ENCODE results near the gene ASIC2. TPM values are rescaled to one million over a fixed set of nuclear protein-coding genes. Genes with fewer than 3 reads are reported as not detected.

Gene ASIC2
- total and polyA plus RNA-seq, 7 donors: 0.01 TPM; not detected in 6

GRCh38 chr17:33072421-33073161 is 220.5 kb downstream of the ASIC2 start:
- H3K27ac ChIP-seq: no peak overlapping the region
- peaks cover 0 to 5% (median 1%) of the 10 kb centered on the region in 3 donors for H3K27me3 ChIP-seq (ENCODE audit: insufficient read depth in 3 of 3, low read length in 2 of 3)
- no peaks in the 10 kb centered on the region for H3K4me1 ChIP-seq
- intact Hi-C loops (cut with DNase I): loop anchor here in 1 of 2 donors (10.0 kb wide), 1 partner anchor 62 kb away; no protein-coding TSS in a partner anchor
- H3K36me3 ChIP-seq (ENCODE audit: insufficient read depth in 1 of 2, low read depth in 1 of 2): no peaks in the 10 kb centered on the region
- no peaks in the 10 kb centered on the region for H3K9me3 ChIP-seq
- DNase-seq: no peak
- TF ChIP-seq CTCF (IDR thresholded peaks at IDR 0.05): no peak
- ATAC-seq: no peak
- WGBS, 3 donors: 83 to 88% (median 87%) methylated on average over 12 of the region's 12 CpGs
- no peak overlapping the region for H3K4me3 ChIP-seq

DNA sequence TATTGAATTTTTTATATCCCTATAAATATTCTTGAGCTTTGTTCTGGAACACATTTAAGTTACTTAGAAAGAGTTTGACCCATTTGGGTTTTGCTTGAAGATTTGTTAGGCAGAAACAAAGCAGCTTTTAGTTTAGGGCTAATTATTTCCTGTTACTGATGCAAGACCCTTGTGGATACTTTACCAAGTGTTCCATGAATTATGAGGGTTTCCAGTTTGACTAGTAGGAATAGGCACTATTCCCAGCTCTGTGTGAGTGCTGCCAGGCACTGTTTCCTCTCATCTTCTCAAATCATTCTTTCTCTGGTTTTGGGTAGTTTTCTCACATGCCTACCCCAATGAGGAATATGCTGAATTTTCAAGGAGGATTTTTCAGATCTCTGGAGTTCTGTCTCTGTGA is 221.4 kb downstream of the ASIC2 start:
- DNase-seq (no peak), ATAC-seq (no peak)
- Histone ChIP-seq H3K4me1 (no peaks in the 10 kb centered on the region), H3K36me3 (ENCODE audit: insufficient read depth in 1 of 2, low read depth in 1 of 2) (no peaks in the 10 kb centered on the region), H3K27me3 (ENCODE audit: insufficient read depth in 3 of 3, low read length in 2 of 3) (peaks cover 0 to 5% (median 1%) of the 10 kb centered on the region in 3 donors), H3K27ac (no peak overlapping the region), H3K9me3 (no peaks in the 10 kb centered on the region), H3K4me3 (no peak overlapping the region)
- TF ChIP-seq CTCF (IDR thresholded peaks at IDR 0.05): no peak
- intact Hi-C loops (cut with DNase I): loop anchor here in 1 of 2 donors (10.0 kb wide), 1 partner anchor 63 kb away; no protein-coding TSS in a partner anchor

- DNase-seq (no peak), ATAC-seq (no peak)
- H3K27me3 ChIP-seq (ENCODE audit: insufficient read depth in 3 of 3, low read length in 2 of 3): no peaks in the 10 kb centered on the region
- no peaks in the 10 kb centered on the region for H3K4me1 ChIP-seq
- no peak overlapping the region for H3K4me3 ChIP-seq
- H3K36me3 ChIP-seq (ENCODE audit: insufficient read depth in 1 of 2, low read depth in 1 of 2): no peaks in the 10 kb centered on the region
- WGBS, 3 donors: 70 to 74% (median 73%) methylated on average over 2 of the region's 2 CpGs
- no peaks in the 10 kb centered on the region for H3K9me3 ChIP-seq
- H3K27ac ChIP-seq: no peak overlapping the region
- intact Hi-C loops (cut with DNase I): no loop called here
- TF ChIP-seq CTCF (IDR thresholded peaks at IDR 0.05): no peak
These were observed 235.5 kb downstream of the ASIC2 start for GRCh38 chr17:33057564-33057963.

DNA sequence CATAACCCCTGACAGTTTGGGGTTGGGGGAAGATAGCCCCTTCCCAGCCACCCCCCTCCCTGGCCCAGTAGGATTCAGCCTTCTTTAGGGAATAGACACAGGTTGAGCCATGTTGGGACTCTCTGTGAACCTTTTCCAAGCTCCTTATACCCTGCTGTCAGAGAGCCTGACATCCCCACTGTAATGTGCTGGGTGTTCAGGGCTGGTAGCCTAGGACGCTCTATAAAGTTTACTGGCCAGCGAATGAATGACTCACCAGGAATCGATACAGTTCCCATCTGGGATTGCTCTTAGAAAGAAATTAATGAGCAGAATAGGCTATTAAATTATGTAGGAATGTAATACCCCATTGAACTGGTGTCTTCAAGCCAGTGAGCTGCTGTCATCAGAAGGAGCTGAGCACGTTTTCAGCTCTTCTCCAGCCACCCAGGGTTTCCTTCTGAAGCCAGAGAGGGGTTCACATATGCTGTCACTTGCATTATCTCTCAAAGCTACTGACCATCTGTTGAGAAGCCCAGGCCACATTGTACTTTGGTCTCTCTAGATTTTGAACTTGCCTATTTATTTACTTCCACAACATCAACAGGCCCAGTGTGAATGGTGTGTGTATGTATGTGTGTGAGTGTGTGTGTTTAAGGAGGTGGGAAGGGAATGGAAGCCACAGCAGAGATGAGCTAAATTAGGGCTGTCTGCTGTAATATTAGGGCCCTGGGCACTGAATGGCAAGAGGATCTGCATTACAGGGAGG is 236.5 kb downstream of the ASIC2 start:
- H3K27me3 ChIP-seq (ENCODE audit: insufficient read depth in 3 of 3, low read length in 2 of 3): no peaks in the 10 kb centered on the region
- no peaks in the 10 kb centered on the region for H3K9me3 ChIP-seq
- no peaks in the 10 kb centered on the region for H3K4me1 ChIP-seq
- ATAC-seq (no peak), DNase-seq (no peak)
- no peak for TF ChIP-seq CTCF (IDR thresholded peaks at IDR 0.05)
- 55 to 73% (median 62%) methylated on average over 4 of the region's 4 CpGs for WGBS, 3 donors
- no peak overlapping the region for H3K4me3 ChIP-seq
- intact Hi-C loops (cut with DNase I): no loop called here
- H3K36me3 ChIP-seq (ENCODE audit: insufficient read depth in 1 of 2, low read depth in 1 of 2): no peaks in the 10 kb centered on the region
- H3K27ac ChIP-seq: no peak overlapping the region
